GM21367 (cell line): ENCODE data around the gene VPREB1.
"Not testable (repeated sequence)": the region's sequence is repeated elsewhere in the genome, so short reads cannot be mapped to it uniquely, and the experiment has no call there.

Experiments
- ATAC-seq: cut with Tn5 transposase; IDR thresholded peaks from one replicate; pipeline ENCODE4 v1.9.1; 2021; ENCODE audit not compliant: unreplicated experiment

Gene VPREB1

DNA sequence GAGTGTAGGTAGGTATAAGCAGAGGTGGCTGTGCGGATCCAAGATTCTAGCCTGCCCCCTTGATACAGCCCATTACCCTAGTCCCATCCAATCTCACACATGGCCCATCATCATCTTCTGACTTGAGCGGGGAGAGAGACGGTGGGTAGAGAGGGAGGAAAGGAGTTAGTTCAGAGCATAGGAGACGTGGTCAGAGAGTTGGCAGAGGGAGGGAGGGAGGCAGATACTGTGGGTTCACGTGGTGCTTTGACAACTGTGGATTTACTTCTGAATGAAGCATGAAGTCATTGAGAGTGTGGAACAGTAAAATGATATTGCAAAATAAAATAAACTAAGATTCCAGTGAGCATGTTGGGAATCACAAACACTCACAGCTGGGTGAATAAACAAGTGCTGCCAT lies 31.4 kb upstream of the VPREB1 start:
- ATAC-seq = no peak

DNA sequence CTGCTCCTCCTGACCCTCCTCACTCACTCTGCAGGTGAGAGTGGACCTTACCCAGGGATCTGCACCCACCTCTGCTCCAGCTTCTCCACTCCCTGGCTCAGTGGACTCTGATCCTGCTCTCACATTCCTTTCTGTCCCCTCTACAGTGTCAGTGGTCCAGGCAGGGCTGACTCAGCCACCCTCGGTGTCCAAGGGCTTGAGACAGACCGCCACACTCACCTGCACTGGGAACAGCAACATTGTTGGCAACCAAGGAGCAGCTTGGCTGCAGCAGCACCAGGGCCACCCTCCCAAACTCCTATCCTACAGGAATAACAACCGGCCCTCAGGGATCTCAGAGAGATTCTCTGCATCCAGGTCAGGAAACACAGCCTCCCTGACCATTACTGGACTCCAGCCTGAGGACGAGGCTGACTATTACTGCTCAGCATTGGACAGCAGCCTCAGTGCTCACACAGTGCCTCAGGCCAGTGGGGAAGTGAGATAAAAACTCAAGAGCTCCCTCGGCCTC lies 29.7 kb upstream of the VPREB1 start:
- no peak for ATAC-seq

DNA sequence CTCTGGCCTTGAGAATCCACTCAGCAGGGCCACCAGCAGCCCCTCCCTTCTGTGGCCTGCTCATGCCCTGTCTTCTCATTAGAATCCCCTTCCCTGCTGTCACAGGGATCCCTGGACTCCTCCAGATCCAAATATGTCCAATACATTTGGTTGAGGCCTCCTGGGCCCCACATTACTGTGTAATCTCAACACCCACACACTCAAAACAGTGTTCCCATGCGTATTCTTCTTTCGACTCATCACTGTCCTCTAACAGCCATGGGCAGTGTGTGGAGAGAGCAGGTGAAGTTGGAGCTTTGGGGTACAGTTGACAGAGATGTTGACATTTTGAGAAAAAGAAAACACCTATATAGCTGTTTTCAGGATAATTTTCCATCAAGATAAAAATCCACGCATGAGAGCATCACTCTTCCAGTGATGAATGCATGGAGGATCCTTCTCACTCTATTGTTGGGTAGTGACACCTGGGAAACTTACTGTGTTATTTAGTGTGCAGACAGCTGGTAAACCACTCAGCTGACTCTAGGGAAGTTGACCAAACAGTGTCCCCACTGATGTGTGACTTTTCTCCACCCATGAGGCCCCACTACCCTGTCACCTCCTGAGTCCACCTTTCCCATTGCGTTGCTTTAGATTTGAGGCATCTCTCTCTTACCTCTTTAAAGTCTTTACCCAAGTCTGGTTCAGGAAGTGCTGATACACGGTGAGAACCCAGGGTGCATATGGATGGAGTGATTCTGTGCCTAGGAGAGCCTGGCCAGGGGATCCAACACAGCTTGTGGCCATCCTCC lies 28.7 kb upstream of the VPREB1 start:
- no peak for ATAC-seq

DNA sequence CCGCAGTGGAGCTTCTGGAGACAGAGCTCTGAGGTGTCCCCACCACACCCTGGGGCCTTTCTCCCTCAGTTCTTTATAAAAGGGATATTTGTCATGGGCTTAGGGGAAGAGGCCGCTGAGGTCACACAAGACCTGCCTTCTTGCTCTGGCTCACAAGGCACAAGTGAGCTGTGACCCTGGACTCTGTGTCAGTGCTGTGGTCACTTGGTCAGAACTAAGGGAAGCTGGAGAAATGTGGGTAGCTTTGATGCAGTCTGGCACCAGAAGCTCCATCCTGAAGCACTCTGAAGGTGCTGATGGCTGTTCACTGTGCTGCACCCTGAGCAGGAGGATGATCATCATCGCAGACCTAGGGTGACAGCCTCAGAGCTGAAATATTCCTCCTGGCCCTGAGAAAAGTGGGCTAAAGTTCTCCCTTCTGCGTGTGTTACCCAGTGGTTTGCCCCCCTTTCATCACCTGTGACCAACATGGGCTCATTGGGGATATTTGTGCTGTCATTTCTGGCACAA lies 28.1 kb upstream of the VPREB1 start:
- no peak for ATAC-seq

DNA sequence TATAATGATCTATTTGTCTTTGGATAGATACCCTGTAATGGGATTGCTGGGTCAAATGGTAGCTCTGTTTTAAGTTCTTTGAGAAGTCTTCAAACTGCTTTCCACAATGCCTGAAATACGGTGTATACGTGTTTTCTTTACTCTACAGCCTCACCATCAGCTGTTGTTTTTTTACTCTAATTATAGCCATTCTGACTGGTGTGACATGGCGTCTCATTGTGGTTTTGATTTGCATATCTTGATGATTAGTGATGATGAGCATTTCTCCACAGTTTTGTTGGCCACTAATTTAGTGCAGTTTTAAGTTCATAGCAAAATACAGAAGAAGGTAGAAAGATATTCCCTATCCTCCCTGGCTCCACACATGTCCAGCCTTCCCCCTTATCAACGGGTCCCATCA lies 26.3 kb upstream of the VPREB1 start:
- no peak for ATAC-seq

DNA sequence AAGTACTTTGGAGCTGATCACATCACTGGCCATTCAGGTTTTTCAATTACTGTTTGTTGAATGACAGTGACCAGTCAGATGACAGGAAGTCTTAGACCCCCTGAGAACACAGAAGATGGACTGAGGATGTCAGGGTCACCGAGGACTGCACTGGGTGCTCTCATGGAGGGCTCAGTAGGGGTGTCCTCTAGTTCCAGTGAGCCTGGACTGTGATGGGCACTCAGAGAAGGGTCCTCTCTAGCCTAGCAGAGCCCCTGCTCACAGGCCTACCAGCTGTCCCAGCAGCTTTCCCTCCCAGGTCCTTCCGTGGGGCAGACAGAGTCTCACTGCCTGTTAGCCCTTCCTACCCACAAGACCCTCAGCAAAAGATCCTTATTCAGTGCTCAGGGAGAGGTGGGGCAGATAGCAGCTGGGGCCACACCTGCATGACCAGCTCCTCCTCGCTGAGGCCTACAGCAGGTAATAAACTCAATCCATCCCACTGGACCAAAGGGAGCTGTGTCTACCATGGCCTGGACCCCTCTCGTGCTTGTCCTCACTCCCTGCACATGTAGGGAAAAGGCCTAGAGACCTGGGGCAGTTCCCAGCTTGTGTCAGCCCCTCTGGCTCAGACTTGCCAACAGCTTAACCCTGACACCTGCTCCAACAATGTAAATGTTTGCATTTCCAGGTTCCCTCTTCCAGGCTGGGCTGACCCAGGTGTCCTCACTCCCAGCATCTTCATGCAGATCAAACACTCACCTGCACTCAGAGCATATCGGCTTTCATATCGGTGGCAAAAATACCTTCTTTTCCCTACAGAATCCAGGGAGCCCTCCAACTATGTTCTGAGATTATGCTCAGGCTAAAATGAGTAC lies 25.2 kb upstream of the VPREB1 start:
- ATAC-seq = no peak

DNA sequence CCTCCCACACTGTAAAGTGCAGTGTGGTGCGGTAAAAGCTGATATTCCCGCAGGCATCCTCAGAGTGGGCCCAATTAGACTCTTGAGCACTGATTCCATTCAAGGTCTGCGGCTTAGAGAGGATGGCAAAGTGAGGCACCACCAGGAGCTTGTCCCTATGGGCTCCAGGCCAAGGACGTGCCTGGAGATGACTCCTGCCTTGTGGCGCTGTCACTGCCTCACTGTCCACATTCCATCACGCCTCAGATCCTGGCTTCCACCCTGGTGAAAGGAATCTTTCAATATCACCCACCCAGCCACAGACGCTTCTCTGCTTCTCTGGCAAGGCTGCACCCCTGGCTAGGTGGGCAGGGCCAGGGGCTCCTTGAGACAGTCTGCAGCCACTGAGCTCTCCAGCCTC lies 23.5 kb upstream of the VPREB1 start:
- ATAC-seq = not testable (repeated sequence)

DNA sequence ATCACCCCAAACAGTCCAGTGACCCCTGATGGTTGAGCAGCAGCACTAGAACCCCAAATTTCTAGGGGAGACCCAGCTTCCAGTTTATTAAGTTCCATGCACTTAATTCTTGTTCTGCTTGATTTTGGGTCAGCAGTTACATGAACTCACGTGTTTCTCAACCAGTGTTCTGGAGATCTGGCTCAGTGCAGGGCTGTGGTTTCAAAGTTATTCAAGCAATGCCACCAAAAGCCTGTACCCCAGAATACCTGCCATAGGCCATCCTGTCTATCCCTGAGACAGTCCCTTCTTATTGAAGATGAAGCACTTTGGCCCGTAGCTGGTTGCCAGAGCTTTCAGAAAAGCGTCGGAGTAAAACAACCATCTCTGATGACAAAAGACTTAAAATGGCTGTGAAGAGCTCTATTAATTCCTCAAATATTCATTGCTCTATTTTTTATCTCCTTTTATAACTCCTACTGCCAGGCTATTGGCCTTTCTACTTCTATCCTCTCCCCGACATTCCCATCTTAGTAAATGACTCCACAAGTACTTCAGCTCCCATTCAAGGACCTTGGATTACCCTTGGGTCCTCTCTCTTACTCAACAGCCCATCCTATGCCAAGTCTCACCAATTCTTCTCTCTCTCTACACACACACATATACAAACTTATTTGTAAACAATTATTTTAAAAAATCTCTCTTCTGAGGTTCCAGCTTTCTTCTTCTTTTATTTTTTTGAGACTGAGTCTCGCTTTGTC lies 18.0 kb upstream of the VPREB1 start:
- no peak for ATAC-seq

DNA sequence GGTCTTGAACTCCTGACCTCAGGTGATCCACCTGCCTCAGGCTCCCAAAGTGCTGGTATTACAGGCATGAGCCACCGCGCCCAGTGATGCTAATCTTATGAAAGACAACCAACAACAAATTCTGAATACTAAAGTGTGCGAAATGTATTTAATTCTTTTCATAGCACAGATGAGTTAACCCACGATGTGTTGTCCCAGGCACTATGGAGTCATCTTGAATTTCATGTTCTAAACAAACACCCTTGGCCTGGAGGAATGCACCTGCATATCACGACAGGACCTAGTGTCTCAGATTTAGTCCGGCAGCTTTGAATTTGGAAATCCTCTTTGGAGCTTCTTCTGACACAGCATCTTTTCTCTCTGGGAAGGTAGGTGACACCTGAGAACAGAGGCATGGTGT lies 16.2 kb upstream of the VPREB1 start:
- ATAC-seq = no peak

DNA sequence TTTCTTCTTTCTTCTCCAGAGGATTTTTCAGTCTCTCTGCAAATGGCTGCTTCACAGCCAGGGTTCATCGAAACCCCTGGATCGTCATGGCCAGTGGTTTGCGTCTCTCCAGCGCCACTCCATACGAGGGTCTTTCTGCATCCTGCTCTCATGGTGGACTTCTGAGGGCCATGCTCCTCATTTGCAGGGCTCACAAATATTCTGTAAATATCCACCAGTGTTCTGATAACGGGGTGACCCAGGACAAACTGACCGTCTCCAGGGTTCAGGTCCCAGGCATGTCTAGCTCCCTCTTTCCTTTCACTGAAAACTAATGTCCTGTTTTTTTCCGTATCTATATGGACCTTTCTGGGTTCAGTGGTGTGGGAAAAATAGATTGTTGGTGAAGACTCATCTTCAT lies 15.7 kb upstream of the VPREB1 start:
- ATAC-seq = no peak

DNA sequence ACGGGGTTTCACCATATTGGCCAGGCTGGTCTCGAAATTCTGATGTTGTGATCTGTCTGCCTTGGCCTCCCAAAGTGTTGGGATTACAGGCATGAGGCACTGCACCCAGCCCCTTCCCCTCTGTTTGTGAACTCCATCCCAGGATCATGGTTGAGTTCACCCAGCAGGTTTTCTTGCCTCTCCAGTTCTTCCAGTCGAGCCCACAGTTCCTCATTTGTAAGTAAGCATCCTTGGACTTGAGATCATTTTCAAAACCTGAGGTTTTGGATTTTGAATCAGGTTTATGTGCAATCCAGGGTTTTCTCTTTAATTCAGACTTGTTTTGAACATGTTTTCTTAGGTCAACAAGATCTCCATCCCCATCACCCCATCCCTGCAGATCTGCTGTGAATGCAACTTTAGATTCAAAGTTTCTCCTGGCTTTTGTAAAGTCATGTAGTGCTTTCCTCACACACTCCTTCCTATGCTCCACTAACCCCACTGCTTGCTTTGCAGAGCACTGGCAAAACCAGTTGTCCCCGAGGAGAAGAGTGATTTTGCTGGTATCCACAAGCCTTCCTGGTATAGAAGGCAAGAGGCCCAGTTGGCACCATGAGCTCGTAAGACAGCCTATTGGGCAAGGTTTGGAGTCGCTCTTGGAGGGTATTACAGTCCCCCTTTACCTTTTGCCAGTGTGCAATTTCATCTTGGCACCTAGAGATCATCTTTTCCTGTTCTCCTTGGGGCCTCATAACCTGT lies 14.7 kb upstream of the VPREB1 start:
- no peak for ATAC-seq

DNA sequence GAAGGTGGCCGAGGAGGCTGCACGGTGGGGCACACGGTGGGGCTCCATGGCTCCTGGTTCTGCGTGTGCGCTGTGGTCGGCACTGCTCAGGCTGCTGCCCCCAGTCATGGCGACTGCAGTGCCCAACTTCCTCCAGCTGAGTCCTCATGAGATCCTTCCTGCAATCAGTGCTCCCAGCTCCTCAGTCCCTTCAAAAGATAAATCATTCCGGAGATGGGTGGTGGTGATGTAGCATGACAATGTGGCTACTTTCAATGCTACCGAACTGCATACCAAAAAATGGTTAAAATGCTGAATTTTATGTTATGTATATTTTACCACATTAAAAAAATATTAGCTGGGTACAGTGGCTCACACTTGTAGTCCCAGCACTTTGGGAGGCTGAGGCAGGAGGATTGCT lies 14.1 kb upstream of the VPREB1 start:
- ATAC-seq = no peak

DNA sequence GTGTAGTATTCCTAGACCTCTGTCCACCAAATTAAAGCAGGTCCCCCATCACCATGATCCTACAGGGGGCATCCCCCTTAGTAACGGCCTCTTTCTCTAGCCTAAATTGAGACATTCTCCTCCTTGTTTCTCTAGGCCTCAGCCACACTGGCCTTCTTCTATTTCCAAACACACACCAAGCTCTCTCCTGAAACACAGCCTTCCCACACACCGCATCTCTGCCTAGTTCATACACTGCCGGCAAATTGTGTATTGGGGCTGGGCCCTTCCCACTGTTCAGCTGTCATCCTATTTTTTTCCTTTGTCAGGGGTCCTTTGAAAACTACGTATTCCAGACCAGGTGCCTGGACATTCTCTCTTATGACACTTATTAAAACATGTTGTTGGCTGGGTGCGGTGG lies 11.5 kb upstream of the VPREB1 start:
- no peak for ATAC-seq

DNA sequence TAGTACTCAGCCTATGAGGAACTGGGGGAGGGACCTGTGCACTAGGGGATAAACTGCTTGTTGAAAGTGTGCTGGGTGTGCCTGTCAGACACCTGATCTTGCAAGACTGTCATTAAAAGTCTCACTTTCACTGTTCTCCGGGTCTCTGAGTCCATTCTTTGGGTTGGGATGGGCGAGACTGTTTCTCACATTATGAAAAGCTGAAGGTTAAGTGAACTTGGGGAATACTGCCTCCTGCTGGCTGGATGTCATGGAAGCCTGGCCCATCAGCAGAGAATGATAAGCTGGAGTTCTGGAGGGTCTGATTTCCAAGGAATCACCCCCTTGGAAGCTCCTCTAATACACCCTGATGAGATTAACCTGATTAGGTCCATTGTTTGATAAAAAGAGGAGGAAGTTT lies 9.0 kb upstream of the VPREB1 start:
- ATAC-seq = no peak

DNA sequence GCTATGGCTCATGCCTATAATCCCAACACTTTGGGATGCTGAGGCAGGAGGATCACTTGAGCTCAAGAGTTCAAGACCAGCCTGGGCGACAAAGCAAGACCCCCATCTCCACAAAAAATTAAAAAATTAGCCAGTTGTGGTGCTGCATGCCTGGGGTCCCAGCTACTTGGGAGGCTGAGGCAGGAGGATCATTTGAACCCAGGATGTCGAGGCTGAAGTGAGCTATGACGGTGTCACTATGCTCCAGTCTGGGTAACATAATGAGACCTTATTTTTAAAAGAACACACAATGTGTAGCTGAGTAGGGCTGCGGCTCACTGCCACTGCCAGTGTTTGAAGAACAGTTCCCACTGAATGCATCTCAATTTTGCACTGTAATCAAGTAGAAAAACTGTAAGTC lies 7.1 kb upstream of the VPREB1 start:
- no peak for ATAC-seq

DNA sequence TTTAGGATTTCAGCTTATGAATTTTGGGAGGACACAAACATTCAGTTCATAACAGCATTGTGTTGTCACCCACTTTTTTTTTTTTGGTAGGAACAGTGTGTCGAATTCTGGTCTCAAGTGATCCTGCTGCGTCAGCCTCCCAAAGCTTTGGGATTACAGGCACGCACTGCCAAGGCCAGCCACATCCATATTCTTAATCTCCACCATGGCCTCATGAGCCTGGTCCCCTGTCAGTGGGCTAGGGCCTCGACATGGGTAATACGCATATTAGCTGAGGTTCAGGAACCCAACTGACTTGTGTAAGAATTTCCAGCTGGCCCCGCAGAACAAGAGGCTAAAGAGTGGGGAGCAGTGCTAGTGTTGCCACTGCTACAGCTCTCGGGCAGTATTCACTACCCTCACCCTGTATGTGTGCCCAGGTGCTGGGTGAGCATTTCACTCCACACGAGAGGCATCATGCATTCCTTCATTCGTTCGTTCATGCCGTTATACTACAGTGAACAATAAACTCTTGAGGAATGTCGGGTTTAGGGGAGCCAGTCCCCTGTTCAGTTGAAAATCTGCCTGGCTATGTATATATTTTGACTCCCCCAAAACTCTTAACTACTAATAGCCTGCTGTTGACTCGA lies 5.2 kb upstream of the VPREB1 start:
- ATAC-seq = no peak

DNA sequence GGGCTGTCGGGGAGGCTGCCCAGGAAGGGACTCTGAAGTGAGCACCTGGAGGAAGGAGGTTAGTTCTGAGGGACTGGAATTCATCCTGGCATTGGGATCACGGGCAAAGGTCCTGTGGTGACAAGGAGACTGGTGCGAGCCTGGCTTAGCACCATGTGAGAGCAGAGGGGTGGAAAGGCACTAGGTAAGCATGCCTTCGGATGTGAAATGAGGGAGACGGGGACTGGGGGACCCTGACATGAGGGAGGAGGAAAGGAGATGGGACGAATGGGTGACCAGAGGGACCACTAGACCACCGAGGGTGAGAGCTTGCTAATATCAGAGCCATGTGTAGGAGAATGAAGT lies 3.1 kb upstream of the VPREB1 start:
- ATAC-seq = no peak

DNA sequence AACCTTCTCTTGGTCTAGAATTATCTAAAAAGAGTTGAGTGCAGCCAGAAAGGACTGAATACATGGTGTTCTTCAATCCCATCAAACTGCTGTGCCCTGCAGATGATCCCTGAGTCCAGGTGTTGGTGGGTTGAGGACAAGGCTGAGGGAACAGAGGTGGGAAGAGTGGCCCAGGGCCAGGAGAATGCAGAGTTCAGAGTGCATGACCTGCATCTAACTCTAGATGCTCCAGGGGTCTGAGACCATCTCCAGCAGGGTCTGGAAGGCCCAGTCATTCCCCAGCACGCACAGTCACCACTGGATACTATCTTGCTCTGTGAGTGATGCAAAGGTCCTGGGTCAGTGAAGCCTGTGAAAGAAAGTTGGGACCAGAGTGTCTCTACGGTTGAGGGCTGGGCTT lies 2.1 kb upstream of the VPREB1 start:
- no peak for ATAC-seq

DNA sequence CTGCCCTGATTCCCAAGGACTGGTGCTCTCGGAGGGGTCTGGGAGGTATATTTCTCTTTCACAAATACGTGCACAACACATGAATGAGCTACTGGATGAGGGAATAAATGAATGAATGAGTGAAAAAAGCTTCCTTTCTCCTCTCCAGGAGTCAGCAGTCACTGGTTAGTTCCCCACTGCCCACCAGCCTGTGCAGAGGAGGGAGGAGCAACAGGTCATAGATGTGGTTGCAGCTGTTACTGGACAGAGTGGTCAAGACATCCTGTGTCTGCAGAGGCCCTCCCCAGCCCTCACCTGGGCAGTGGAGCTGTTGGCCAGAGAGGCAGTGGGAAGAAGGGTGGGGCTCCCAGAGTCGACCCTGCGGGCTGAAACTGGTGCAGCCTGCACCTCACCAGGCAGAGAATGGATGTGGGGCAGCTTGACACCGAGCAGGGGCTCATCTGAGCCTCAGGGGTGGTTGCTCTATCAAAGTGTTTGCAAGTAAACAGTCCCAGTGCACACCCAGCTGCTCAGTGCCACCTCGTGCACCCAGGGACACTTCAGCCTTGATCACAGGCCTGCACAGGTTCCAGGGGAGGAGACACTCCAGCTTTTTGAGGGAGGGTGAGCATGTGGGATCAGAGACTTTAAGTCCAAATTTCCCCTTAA lies 1.4 kb upstream of the VPREB1 start:
- ATAC-seq = no peak
